HG02870 (cell line): ENCODE data around the gene AOC1.
"Not testable (repeated sequence)": the region's sequence is repeated elsewhere in the genome, so short reads cannot be mapped to it uniquely, and the experiment has no call there.

Source experiments
- ATAC-seq: cut with Tn5 transposase; IDR thresholded peaks from one replicate; pipeline ENCODE4 v1.9.1; 2021; ENCODE audit warnings: mild to moderate bottlenecking, moderate library complexity; ENCODE audit not compliant: unreplicated experiment

The AOC1 gene

DNA sequence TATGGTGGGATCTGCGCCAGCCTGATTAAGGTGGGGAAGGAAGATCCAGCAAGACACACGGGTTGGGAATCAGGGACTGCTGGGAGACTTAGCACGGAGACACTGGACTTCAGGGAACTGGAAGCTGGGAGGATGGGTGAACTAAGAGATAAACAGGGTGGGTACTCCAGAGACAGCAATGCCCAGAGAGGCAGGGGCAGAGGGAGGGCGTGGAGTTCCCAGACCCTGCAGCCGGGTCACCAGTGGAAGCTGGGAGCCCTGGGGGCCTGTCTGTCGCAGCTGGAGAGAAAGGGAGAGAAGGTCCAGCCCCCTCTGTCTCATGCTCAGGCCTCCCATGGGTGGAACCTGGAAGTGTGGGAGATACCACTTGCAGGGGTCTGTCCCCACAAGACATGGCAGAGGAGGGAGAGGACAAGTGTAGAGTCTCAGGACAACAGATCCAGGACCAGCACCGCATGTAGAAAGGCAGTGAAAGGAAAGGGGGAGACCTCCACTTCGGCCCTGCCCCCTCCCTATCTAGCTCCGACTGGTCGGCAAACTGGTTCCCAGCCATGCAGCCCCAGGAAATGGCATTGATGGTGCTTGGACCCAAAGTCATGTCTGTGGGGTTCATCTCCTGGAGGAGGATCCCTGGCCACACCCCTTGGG, 44.4 kb downstream of the AOC1 start:
- no peak for ATAC-seq

DNA sequence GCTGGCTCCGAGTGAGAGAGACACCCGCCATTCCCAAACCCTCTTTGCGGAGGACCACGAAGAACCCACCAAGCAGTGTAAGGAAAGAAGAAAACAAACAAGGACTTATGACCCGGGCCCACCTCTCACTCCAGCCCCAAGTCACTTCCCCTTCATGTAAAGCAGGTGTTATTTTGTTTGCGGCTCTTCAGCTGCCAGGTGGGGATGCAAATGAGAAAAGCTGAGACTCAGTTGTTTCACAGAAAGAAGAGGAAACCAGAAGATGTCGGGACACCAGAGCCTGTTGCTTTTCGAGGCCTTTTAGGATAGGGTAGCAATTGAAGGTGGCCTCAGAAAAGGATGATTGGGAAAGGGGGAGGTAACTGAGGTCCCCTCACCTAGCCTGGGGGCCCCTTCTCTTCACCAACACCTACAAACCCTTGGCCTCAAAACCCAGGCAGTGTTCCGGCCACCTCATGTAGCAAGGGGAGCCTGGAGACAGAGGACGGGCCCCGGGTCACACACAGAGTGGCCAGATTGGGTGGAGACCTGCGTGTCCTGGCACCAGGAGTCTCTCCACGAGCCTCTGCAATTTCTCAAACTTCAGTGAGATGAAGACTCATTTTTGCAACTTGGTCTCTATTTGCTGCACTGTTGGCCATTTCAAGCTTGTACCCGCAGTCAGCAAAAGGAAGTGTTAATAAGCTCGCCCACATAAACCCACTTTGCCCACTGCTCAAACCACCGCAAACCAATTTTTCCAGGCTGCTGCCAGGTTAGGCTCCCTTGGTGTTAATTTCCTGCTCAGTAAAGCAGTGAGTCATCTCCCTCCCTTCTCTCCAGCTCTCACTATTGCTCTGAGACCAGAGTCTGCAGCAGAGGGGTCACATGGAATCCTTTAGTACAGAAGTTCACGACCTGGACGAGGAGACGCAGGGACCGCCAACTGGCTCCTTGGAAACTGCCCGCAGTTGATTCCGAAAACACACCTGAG, 45.5 kb downstream of the AOC1 start:
- ATAC-seq = peak; percentile 58

DNA sequence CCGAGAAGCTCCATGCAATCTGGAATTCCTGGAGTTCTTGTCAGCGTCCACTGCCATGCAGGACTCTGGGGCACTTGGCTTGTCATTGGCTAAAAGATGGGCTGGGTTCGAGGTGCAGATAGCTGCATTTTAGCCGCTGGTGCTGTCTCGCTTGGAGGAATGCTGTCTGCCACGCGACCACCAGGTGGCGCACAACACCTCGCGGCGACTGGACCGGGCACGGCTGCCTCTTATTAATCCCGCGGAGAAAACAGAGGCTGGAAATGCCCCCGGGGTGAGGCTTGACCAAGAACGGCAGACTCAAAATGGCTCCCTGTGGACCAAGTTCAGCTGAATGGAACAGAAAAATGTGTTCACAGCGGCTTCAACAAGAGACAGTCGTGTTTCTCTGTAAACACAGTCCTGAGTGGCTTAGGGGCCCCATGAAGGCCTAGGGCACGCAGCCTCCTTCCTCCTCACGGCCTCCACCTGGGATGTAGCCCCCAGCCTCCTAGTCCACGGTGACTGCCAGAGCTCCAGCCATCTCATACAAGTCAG, 46.2 kb downstream of the AOC1 start:
- no peak for ATAC-seq

DNA sequence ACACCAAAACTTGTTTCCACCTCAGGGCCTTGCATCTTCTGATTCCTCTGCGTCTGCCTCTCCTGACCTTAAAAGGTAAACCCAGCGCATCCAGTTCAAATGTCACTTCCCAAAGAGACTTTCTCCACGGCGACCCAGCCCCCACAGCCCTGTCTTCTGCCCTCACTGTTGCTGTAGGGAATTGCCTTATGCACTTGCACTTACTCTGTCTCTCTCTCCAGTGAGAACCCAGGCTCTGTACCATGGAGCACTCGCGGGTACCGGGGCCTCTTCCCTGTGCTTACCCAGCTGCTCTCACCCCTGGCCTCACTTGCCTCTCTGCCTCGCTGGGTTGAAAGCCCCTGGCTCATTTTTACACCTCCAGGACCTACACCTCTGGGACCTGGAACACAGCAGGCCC, 48.4 kb downstream of the AOC1 start:
- ATAC-seq = no peak

GRCh38 chr7:150901160-150902035, 49.1 kb downstream of the AOC1 start:
- ATAC-seq = no peak

GRCh38 chr7:150902078-150903033, 50.0 kb downstream of the AOC1 start:
- no peak for ATAC-seq

GRCh38 chr7:150903606-150904005, 51.3 kb downstream of the AOC1 start:
- no peak for ATAC-seq

DNA sequence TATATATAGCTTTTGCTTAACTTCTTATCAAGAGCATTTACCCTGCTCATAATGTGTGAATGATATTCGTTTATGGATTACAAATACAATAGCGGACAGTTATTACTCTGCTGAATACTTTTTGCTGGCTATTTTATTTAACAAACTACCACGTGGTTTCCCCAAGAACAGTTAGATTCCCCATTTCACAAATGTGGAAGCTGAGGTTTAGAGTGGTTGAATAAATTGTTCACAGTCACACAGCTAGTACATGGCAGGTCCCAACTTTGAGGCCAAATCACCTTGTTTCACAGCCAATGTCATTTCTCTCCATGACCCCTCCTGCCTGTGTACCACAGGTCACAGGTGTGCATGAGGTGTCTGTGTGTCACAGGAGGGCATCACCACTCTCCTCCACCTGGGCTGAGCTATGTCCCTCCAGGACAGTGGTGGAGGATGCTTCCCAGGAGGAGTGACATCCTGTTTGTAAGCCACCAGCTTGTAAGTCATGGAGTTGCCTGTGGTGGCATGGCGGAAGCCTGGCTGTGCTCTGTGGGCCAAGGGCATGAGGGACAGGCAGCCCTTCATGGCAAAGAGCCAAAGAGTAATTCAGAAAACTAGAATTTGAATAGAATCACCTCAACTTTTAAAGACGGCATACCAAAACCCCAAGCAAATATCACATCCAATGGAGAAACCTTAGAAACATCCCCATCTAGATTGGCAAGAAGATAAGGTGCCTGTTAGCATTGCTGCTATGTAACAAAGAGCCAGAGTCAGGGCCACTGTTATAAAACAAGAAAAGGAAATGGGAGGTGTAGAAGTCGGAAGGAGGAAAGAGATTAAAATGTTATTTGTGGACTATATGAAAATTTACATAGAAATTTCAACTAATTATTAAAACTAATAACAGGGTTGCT, 51.9 kb downstream of the AOC1 start:
- no peak for ATAC-seq

DNA sequence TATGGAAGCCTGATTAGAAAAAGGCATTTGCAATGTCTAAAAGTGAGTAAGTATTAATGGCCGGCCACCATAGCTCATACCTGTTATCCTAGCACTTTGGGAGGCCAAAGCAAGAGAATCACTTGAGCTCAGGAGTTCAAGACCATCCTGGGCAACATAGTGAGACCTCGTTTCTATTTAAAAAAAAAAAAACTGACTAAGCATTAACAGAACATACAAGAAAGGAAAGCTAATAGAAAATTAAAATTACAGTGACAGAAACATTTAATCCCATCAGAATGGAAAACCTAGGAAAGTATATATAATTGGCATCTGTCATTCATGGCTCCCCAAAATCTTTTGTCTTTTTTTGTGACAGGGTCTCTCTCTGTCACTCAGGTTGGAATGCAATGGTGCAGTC, 55.9 kb downstream of the AOC1 start:
- no peak for ATAC-seq

- no peak for ATAC-seq
Measured at GRCh38 chr7:150909200-150909995, 57.1 kb downstream of the AOC1 start.

GRCh38 chr7:150910305-150910995, 58.1 kb downstream of the AOC1 start:
- not testable (repeated sequence) for ATAC-seq

DNA sequence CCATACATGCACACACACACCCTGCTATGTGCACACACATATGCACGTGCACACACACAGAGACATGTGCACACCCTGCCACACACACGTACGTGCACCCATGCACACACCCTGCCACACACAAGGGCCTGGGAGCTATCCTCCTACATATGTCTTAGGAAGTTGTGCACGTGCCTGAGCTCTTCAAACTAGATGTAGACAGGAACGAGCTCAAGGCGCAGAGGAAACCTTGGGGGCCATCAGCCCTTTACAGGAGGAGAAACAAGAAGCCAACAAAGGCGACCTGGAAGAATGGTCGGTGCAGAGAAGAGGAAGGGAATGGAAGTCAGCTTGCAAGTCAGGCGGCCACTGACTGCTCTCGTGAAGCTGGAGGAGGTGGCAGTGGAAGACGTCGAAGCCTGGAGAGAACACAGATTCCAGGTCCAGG, 58.7 kb downstream of the AOC1 start:
- ATAC-seq = no peak
